Measurements from ENCODE around the gene AVPR2. TPM values are rescaled to one million over a fixed set of nuclear protein-coding genes. Genes with fewer than 3 reads are reported as not detected.
A peak's percentile ranks its signal among the peaks of the same experiment; 100 is the strongest.

Gene AVPR2
- total RNA-seq: not detected
- polyA plus RNA-seq (2013, experiment 1 of 2): not detected
- polyA plus RNA-seq (2013, experiment 2 of 2): not detected
- long read RNA-seq, experiment 1: 0 reads
- long read RNA-seq, experiment 2: 0 reads
- long read RNA-seq, experiment 3: 0 reads
- long read RNA-seq, experiment 4: 0 reads

GRCh38 chrX:153903991-153904957 lies at the start of gene AVPR2:
AVPR2 (plus strand) TSS chrX:153904673; CDS start chrX:153905146, 473 bp downstream.
- peaks cover 71% of the 10 kb centered on the region for H3K9me3 Mint-ChIP-seq
- Histone ChIP-seq H3K27ac (ENCODE audit: low read depth, low read length) (no peak within 1 kb of the TSS), H3K4me1 (ENCODE audit: control insufficient read depth, insufficient read depth, low read length) (no peaks in the 10 kb centered on the region), H3K27me3 (ENCODE audit: control insufficient read depth, insufficient read depth, low read length, poor library complexity, severe bottlenecking) (no peaks in the 10 kb centered on the region), H3K36me3 (ENCODE audit: control insufficient read depth, insufficient read depth, low read length) (no peaks in the 10 kb centered on the region), H3K4me3 (ENCODE audit: low read length) (no peak within 1 kb of the TSS), H3K9me3 (ENCODE audit: control insufficient read depth, low read length) (no peaks in the 10 kb centered on the region), H3K9ac (ENCODE audit: extremely low read depth, low read length, poor library complexity, severe bottlenecking) (no peak within 1 kb of the TSS)
- no peak within 1 kb of the TSS for H3K4me3 Mint-ChIP-seq
- peaks cover 10% of the 10 kb centered on the region for H3K4me1 Mint-ChIP-seq
- peak; percentile 51 for DNase-seq
- WGBS, 2 experiments (ENCODE audit: insufficient coverage in 1 of 2, insufficient read length in 1 of 2): 87 to 93% methylated on average over 3 to 19 of the region's 26 CpGs
- no peak for TF ChIP-seq CTCF (conservative IDR thresholded peaks at IDR 0.05)
- H3K36me3 Mint-ChIP-seq (ENCODE audit: low read depth): peaks cover 2% of the 10 kb centered on the region
- no peaks in the 10 kb centered on the region for H3K27me3 Mint-ChIP-seq (ENCODE audit: insufficient read depth)
- peak within 1 kb of the TSS; percentile 58 for H3K27ac Mint-ChIP-seq

DNA sequence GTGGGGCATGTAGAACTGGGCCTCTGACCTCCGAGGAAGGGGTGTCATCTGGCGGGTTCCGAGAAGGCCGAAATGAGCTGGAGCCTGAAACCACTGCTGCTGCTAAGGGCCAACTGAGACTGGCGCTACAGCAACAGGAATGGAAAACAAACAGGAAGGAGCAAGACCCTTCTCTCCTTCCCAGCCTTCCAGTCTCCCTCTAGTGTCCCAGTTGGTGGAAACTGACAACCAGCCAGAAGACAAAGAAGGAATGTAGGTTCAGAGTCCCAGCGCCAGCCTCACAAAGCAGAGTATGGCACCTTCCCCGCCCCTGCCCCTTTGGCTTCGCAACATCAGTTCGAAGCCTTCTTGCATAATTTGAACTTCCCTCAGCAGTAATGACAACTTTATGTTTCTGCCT lies 49.8 kb upstream of the AVPR2 start:
- Histone ChIP-seq H3K9ac (ENCODE audit: extremely low read depth, low read length, poor library complexity, severe bottlenecking) (no peak overlapping the region), H3K4me3 (ENCODE audit: low read length) (no peak overlapping the region), H3K36me3 (ENCODE audit: control insufficient read depth, insufficient read depth, low read length) (no peaks in the 10 kb centered on the region), H3K27me3 (ENCODE audit: control insufficient read depth, insufficient read depth, low read length, poor library complexity, severe bottlenecking) (no peaks in the 10 kb centered on the region), H3K4me1 (ENCODE audit: control insufficient read depth, insufficient read depth, low read length) (no peaks in the 10 kb centered on the region), H3K9me3 (ENCODE audit: control insufficient read depth, low read length) (no peaks in the 10 kb centered on the region), H3K27ac (ENCODE audit: low read depth, low read length) (no peak overlapping the region)
- Mint-ChIP-seq H3K27me3 (ENCODE audit: insufficient read depth) (no peaks in the 10 kb centered on the region), H3K4me3 (no peak overlapping the region), H3K36me3 (ENCODE audit: low read depth) (no peaks in the 10 kb centered on the region), H3K27ac (no peak overlapping the region), H3K9me3 (peaks cover 74% of the 10 kb centered on the region), H3K4me1 (peaks cover 11% of the 10 kb centered on the region)
- TF ChIP-seq CTCF (conservative IDR thresholded peaks at IDR 0.05): peak; percentile 57
- peak; percentile 61 for DNase-seq
- 70 to 92% methylated on average over 2 to 9 of the region's 9 CpGs for WGBS, 2 experiments (ENCODE audit: insufficient coverage in 1 of 2, insufficient read length in 1 of 2)

DNA sequence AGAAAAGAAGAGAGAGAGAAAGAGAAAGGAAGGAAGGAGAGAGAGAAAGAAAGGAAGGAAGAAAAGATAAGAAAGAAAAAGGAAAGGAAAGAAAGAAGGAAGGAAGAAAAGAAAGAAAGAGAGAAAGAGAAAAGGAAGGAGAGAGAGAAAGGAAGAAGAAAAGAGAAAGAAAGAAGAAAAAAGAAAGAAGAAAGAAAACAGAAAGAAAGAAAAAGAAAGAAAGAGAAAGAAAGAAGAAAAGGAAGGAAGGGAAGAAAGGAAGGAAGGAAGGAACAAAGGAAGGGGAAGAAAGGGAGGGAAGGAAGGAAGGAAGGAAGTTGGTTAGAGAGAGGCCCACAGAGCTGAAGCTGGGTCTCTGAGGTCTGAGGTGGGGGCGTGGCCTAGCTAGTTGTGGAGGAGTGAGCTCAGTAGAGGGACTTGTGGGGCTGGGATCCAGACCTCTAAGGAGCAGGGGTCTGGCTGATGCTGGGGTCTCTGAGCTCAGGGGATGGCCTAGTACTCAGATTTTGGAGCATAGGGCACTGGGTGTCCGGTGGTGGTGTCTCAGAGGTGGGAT lies 47.0 kb upstream of the AVPR2 start:
- no peak for TF ChIP-seq CTCF (conservative IDR thresholded peaks at IDR 0.05)

More for the DNA sequence above, 47.0 kb upstream of the AVPR2 start:
- Mint-ChIP-seq H3K4me1 (peaks cover 11% of the 10 kb centered on the region), H3K9me3 (peaks cover 71% of the 10 kb centered on the region), H3K27me3 (ENCODE audit: insufficient read depth) (no peaks in the 10 kb centered on the region), H3K36me3 (ENCODE audit: low read depth) (peaks cover 2% of the 10 kb centered on the region), H3K4me3 (no peak overlapping the region), H3K27ac (no peak overlapping the region)
- no peaks in the 10 kb centered on the region for H3K27me3 ChIP-seq (ENCODE audit: control insufficient read depth, insufficient read depth, low read length, poor library complexity, severe bottlenecking)
- no peak for DNase-seq
- H3K4me1 ChIP-seq (ENCODE audit: control insufficient read depth, insufficient read depth, low read length): no peaks in the 10 kb centered on the region
- H3K9ac ChIP-seq (ENCODE audit: extremely low read depth, low read length, poor library complexity, severe bottlenecking): no peak overlapping the region
- no peak overlapping the region for H3K4me3 ChIP-seq (ENCODE audit: low read length)
- no peaks in the 10 kb centered on the region for H3K36me3 ChIP-seq (ENCODE audit: control insufficient read depth, insufficient read depth, low read length)
- no peak overlapping the region for H3K27ac ChIP-seq (ENCODE audit: low read depth, low read length)
- WGBS, 2 experiments (ENCODE audit: insufficient coverage in 1 of 2, insufficient read length in 1 of 2): 82% methylated on average over 2 of the region's 2 CpGs; no CpG with 5 or more reads in 1 of the 2 experiments
- H3K9me3 ChIP-seq (ENCODE audit: control insufficient read depth, low read length): no peaks in the 10 kb centered on the region

Measured in endodermal cell (in vitro differentiated cells).